Measurements from ENCODE around the gene GPR132.

DNA sequence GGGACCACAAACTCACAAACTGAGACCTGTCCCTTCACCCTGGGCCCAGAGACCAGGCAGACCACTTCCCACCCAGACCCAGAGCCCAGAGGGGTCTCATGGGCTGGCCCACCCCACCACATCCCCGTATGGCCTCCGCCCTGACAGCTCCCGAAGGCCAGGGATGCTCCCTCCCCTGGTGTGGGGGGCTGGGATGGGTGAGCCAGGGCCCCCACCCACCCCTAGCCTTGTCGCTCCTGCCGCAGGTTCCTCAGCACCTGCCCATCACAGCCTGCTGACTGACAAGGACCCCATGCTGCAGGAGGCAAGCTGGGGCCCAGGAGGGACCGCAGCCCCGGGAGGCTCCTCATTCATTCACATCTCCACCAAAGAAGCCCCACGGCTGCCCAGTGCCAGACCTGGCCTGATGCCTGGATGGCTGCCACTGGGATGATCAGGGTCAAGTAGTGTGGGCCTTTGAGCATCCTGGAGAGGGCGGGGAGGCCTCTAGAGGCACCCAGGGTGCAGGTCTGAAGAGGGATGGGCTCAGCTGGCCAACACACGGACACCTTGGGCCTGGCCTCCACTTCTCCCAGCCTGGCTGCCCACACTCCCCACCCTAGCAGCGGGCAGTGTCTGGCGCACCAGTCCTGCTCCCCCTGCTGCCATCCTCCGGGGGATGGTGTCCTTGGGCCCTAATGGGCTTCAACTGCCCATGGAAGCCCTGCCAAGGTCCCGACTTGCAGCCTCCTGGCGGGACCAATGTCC is 24.7 kb upstream of the GPR132 start:
- TF ChIP-seq, protein P1, sequence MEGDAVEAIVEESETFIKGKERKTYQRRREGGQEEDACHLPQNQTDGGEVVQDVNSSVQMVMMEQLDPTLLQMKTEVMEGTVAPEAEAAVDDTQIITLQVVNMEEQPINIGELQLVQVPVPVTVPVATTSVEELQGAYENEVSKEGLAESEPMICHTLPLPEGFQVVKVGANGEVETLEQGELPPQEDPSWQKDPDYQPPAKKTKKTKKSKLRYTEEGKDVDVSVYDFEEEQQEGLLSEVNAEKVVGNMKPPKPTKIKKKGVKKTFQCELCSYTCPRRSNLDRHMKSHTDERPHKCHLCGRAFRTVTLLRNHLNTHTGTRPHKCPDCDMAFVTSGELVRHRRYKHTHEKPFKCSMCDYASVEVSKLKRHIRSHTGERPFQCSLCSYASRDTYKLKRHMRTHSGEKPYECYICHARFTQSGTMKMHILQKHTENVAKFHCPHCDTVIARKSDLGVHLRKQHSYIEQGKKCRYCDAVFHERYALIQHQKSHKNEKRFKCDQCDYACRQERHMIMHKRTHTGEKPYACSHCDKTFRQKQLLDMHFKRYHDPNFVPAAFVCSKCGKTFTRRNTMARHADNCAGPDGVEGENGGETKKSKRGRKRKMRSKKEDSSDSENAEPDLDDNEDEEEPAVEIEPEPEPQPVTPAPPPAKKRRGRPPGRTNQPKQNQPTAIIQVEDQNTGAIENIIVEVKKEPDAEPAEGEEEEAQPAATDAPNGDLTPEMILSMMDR (IDR thresholded peaks at IDR 0.05; ENCODE audit: control extremely low read depth in 1 of 3, insufficient read depth in 1 of 3, low read depth in 1 of 3, low read length in 3 of 3) = no peak
- TF ChIP-seq EZH2 (IDR thresholded peaks at IDR 0.05; ENCODE audit: low read depth, low read length, severe bottlenecking) (no peak), YY1 (IDR thresholded peaks at IDR 0.05; ENCODE audit: low read depth, low read length) (no peak), RAD21 (IDR thresholded peaks at IDR 0.05 in 1 of 2, conservative IDR thresholded peaks at IDR 0.05 in 1 of 2; ENCODE audit: low read depth in 2 of 2, low read length in 2 of 2) (no peak), CHD1 (IDR thresholded peaks at IDR 0.05; ENCODE audit: low read depth, low read length) (no peak), SP1 (IDR thresholded peaks at IDR 0.05; ENCODE audit: low read depth, low read length) (no peak), KDM1A (IDR thresholded peaks at IDR 0.05; ENCODE audit: borderline replicate concordance, low read length) (no peak), RBBP5 (IDR thresholded peaks at IDR 0.05; ENCODE audit: borderline replicate concordance, low read depth, low read length) (no peak), TAF7 (optimal IDR thresholded peaks at IDR 0.05; ENCODE audit: borderline replicate concordance, low read depth, low read length) (no peak)
- TF ChIP-seq, protein P2, sequence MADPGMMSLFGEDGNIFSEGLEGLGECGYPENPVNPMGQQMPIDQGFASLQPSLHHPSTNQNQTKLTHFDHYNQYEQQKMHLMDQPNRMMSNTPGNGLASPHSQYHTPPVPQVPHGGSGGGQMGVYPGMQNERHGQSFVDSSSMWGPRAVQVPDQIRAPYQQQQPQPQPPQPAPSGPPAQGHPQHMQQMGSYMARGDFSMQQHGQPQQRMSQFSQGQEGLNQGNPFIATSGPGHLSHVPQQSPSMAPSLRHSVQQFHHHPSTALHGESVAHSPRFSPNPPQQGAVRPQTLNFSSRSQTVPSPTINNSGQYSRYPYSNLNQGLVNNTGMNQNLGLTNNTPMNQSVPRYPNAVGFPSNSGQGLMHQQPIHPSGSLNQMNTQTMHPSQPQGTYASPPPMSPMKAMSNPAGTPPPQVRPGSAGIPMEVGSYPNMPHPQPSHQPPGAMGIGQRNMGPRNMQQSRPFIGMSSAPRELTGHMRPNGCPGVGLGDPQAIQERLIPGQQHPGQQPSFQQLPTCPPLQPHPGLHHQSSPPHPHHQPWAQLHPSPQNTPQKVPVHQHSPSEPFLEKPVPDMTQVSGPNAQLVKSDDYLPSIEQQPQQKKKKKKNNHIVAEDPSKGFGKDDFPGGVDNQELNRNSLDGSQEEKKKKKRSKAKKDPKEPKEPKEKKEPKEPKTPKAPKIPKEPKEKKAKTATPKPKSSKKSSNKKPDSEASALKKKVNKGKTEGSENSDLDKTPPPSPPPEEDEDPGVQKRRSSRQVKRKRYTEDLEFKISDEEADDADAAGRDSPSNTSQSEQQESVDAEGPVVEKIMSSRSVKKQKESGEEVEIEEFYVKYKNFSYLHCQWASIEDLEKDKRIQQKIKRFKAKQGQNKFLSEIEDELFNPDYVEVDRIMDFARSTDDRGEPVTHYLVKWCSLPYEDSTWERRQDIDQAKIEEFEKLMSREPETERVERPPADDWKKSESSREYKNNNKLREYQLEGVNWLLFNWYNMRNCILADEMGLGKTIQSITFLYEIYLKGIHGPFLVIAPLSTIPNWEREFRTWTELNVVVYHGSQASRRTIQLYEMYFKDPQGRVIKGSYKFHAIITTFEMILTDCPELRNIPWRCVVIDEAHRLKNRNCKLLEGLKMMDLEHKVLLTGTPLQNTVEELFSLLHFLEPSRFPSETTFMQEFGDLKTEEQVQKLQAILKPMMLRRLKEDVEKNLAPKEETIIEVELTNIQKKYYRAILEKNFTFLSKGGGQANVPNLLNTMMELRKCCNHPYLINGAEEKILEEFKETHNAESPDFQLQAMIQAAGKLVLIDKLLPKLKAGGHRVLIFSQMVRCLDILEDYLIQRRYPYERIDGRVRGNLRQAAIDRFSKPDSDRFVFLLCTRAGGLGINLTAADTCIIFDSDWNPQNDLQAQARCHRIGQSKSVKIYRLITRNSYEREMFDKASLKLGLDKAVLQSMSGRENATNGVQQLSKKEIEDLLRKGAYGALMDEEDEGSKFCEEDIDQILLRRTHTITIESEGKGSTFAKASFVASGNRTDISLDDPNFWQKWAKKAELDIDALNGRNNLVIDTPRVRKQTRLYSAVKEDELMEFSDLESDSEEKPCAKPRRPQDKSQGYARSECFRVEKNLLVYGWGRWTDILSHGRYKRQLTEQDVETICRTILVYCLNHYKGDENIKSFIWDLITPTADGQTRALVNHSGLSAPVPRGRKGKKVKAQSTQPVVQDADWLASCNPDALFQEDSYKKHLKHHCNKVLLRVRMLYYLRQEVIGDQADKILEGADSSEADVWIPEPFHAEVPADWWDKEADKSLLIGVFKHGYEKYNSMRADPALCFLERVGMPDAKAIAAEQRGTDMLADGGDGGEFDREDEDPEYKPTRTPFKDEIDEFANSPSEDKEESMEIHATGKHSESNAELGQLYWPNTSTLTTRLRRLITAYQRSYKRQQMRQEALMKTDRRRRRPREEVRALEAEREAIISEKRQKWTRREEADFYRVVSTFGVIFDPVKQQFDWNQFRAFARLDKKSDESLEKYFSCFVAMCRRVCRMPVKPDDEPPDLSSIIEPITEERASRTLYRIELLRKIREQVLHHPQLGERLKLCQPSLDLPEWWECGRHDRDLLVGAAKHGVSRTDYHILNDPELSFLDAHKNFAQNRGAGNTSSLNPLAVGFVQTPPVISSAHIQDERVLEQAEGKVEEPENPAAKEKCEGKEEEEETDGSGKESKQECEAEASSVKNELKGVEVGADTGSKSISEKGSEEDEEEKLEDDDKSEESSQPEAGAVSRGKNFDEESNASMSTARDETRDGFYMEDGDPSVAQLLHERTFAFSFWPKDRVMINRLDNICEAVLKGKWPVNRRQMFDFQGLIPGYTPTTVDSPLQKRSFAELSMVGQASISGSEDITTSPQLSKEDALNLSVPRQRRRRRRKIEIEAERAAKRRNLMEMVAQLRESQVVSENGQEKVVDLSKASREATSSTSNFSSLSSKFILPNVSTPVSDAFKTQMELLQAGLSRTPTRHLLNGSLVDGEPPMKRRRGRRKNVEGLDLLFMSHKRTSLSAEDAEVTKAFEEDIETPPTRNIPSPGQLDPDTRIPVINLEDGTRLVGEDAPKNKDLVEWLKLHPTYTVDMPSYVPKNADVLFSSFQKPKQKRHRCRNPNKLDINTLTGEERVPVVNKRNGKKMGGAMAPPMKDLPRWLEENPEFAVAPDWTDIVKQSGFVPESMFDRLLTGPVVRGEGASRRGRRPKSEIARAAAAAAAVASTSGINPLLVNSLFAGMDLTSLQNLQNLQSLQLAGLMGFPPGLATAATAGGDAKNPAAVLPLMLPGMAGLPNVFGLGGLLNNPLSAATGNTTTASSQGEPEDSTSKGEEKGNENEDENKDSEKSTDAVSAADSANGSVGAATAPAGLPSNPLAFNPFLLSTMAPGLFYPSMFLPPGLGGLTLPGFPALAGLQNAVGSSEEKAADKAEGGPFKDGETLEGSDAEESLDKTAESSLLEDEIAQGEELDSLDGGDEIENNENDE (IDR thresholded peaks at IDR 0.05; ENCODE audit: insufficient replicate concordance, low read length) = no peak

Measured in H1 (cell line).